Measurements from ENCODE around the gene GLRB. TPM values are rescaled to one million over a fixed set of nuclear protein-coding genes. Genes with fewer than 3 reads are reported as not detected.
"Not testable (repeated sequence)": the region's sequence is repeated elsewhere in the genome, so short reads cannot be mapped to it uniquely, and the experiment has no call there.

Gene GLRB
- total and polyA plus RNA-seq, 2 experiments from 2014 or later, result 3.3 to 4.8 TPM

DNA sequence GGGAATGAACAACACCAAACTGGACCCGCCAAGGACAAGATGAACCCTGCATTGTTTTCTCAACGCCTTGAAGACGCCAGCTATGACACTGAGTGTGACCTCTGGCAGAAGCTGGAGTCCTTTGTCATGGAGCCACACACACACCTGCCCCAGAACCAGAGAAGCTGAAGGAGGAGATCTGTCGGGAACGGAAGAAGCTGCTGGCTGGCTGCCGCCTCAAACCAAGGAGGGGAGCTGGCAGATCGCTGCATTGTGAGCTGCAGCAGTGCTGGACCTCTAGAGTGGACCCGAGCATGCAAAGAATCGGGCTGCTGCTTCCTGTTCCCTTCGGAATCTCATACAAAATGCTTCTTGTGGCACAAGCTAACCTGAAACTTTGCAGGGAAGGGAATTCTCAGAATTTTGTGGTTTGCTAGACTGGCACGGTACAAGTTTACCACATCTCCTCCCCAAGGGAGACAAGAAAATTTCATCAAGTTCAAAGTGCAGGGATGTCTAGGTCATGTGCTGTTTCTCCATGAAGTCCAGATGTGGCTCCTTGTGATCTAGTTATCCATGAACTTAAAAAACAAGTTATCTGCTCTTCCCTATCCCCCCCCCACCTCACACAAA is 23.4 kb upstream of the GLRB start:
- H3K4me3 ChIP-seq, result no peak overlapping the region
- H3K27me3 ChIP-seq, result no peaks in the 10 kb centered on the region
- TF ChIP-seq, protein P1, sequence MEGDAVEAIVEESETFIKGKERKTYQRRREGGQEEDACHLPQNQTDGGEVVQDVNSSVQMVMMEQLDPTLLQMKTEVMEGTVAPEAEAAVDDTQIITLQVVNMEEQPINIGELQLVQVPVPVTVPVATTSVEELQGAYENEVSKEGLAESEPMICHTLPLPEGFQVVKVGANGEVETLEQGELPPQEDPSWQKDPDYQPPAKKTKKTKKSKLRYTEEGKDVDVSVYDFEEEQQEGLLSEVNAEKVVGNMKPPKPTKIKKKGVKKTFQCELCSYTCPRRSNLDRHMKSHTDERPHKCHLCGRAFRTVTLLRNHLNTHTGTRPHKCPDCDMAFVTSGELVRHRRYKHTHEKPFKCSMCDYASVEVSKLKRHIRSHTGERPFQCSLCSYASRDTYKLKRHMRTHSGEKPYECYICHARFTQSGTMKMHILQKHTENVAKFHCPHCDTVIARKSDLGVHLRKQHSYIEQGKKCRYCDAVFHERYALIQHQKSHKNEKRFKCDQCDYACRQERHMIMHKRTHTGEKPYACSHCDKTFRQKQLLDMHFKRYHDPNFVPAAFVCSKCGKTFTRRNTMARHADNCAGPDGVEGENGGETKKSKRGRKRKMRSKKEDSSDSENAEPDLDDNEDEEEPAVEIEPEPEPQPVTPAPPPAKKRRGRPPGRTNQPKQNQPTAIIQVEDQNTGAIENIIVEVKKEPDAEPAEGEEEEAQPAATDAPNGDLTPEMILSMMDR (IDR thresholded peaks at IDR 0.05; ENCODE audit: poor library complexity), result no peak
- TF ChIP-seq EZH2 (IDR thresholded peaks at IDR 0.05; ENCODE audit: borderline replicate concordance), result no peak
- TF ChIP-seq EZH2phosphoT487 (IDR thresholded peaks at IDR 0.05; ENCODE audit: low read depth, severe bottlenecking, unreplicated experiment), result no peak
- no peaks in the 10 kb centered on the region for H3K9me2 ChIP-seq (replicated peaks; ENCODE audit: insufficient read depth)
- WGBS (ENCODE audit: low lambda C conversion rate, missing lambda C conversion rate), result 89% methylated on average over 11 of the region's 11 CpGs
- no peak overlapping the region for H3K27ac ChIP-seq
- no peak overlapping the region for H2AFZ ChIP-seq
- H3K79me2 ChIP-seq, result no peaks in the 10 kb centered on the region
- DNase-seq (ENCODE audit: low spot score), result no peak
- no peaks in the 10 kb centered on the region for H3K9me3 ChIP-seq (ENCODE audit: low read depth)
- no peaks in the 10 kb centered on the region for H3K36me3 ChIP-seq (replicated peaks; ENCODE audit: insufficient read depth, low read depth)
- H3K4me2 ChIP-seq, result no peak overlapping the region
- H3K4me1 ChIP-seq (ENCODE audit: insufficient read depth), result no peaks in the 10 kb centered on the region
- no peaks in the 10 kb centered on the region for H4K20me1 ChIP-seq (ENCODE audit: insufficient read depth, poor library complexity, severe bottlenecking)

DNA sequence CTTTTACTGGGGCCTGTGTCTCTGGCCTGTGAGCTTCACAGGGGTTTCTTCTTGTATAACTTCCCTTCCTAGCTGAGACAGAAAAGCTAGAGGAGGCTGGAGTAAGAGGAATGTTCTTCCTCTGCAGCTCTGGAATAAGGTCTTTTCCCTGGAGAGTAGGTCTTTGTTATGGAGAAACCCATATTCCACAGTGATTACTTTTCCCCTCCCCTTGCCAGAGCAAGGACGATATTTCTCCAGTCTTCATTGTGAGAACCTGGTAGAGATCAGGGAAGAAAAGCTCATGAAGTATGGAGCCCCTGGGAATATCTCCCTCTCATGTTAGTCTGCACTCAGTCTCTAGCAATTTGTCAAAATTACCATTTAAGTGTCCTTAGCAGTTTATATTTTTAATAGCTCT is 18.7 kb upstream of the GLRB start:
- H3K36me3 ChIP-seq (replicated peaks; ENCODE audit: insufficient read depth, low read depth), result no peaks in the 10 kb centered on the region
- no peak overlapping the region for H2AFZ ChIP-seq
- no peak overlapping the region for H3K4me2 ChIP-seq
- H3K9me3 ChIP-seq (ENCODE audit: low read depth), result no peaks in the 10 kb centered on the region
- H3K4me1 ChIP-seq (ENCODE audit: insufficient read depth), result no peaks in the 10 kb centered on the region
- no peak overlapping the region for H3K4me3 ChIP-seq
- no peak for TF ChIP-seq EZH2phosphoT487 (IDR thresholded peaks at IDR 0.05; ENCODE audit: low read depth, severe bottlenecking, unreplicated experiment)
- TF ChIP-seq, protein P1 (IDR thresholded peaks at IDR 0.05; ENCODE audit: poor library complexity), result no peak
- no peak for TF ChIP-seq EZH2 (IDR thresholded peaks at IDR 0.05; ENCODE audit: borderline replicate concordance)
- no peak overlapping the region for H3K27ac ChIP-seq
- 45% methylated on average over 1 of the region's 1 CpG for WGBS (ENCODE audit: low lambda C conversion rate, missing lambda C conversion rate)
- H4K20me1 ChIP-seq (ENCODE audit: insufficient read depth, poor library complexity, severe bottlenecking), result no peaks in the 10 kb centered on the region
- no peaks in the 10 kb centered on the region for H3K79me2 ChIP-seq
- H3K9me2 ChIP-seq (replicated peaks; ENCODE audit: insufficient read depth), result no peaks in the 10 kb centered on the region
- DNase-seq (ENCODE audit: low spot score), result no peak
- H3K27me3 ChIP-seq, result no peaks in the 10 kb centered on the region

DNA sequence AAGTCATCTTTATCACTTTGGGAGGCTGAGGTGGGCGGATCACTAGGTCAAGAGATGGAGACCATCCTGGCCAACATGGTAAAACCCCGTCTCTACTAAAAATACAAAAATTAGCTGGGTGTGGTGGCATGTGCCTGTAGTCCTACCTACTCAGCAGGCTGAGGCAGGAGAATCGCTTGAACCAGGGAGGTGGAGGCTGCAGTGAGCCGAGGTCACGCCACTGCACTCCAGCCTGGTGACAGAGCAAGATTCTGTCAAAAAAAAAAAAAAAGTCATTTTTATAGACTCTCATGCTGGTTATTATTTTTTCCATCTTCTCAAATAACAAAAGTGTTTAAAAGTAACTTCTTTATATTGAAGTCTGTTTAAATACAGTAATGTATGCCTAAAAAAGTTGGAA is 17.1 kb upstream of the GLRB start:
- not testable (repeated sequence) for H3K36me3 ChIP-seq (replicated peaks; ENCODE audit: insufficient read depth, low read depth); H3K9me2 ChIP-seq (replicated peaks; ENCODE audit: insufficient read depth); H3K4me1 ChIP-seq (ENCODE audit: insufficient read depth); H4K20me1 ChIP-seq (ENCODE audit: insufficient read depth, poor library complexity, severe bottlenecking); H3K4me2 ChIP-seq; H3K27ac ChIP-seq; H3K79me2 ChIP-seq; H3K9me3 ChIP-seq (ENCODE audit: low read depth); DNase-seq (ENCODE audit: low spot score); H3K27me3 ChIP-seq; H3K4me3 ChIP-seq; H2AFZ ChIP-seq
- WGBS (ENCODE audit: low lambda C conversion rate, missing lambda C conversion rate), result 80% methylated on average over 5 of the region's 5 CpGs

DNA sequence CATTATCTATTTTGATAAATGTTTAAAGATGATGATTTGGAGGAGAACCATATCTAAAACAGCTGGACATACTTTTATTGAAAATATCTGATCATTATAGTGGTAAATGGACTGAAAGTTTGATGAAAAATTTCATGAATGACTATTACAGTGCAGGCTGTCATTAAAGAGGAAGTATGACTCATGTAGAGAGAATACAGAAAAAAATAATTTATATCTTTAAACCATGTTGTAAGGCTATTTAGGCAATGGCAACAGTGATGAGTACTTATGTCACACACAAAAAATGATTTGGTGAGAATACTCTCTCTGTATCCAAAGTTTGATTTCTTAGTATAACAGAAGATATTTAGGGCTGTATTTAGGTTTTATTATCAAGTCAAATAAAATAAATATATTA is 3.9 kb upstream of the GLRB start:
- no peak overlapping the region for H2AFZ ChIP-seq
- H3K4me2 ChIP-seq, result no peak overlapping the region
- H3K4me1 ChIP-seq (ENCODE audit: insufficient read depth), result no peaks in the 10 kb centered on the region
- H3K9me3 ChIP-seq (ENCODE audit: low read depth), result no peaks in the 10 kb centered on the region
- DNase-seq (ENCODE audit: low spot score), result no peak
- H3K9me2 ChIP-seq (replicated peaks; ENCODE audit: insufficient read depth), result no peaks in the 10 kb centered on the region
- no peak for TF ChIP-seq EZH2 (IDR thresholded peaks at IDR 0.05; ENCODE audit: borderline replicate concordance)
- no peak for TF ChIP-seq EZH2phosphoT487 (IDR thresholded peaks at IDR 0.05; ENCODE audit: low read depth, severe bottlenecking, unreplicated experiment)
- TF ChIP-seq, protein P1 (IDR thresholded peaks at IDR 0.05; ENCODE audit: poor library complexity), result no peak
- no peaks in the 10 kb centered on the region for H3K79me2 ChIP-seq
- H3K4me3 ChIP-seq, result no peak overlapping the region
- H3K27ac ChIP-seq, result no peak overlapping the region
- no peaks in the 10 kb centered on the region for H4K20me1 ChIP-seq (ENCODE audit: insufficient read depth, poor library complexity, severe bottlenecking)
- no peaks in the 10 kb centered on the region for H3K27me3 ChIP-seq
- H3K36me3 ChIP-seq (replicated peaks; ENCODE audit: insufficient read depth, low read depth), result no peaks in the 10 kb centered on the region

All from hepatocyte (in vitro differentiated cells).